GM23338 (cell line): Measurements from ENCODE around the gene GCM1.

Experiments
- EZH2 ChIP-seq: fragments of 200-600 bp; sonication (generic); IDR thresholded peaks from one replicate; pipeline ENCODE4 v1.8.0; 2017; ENCODE audit warnings: antibody characterized with exemption, mild to moderate bottlenecking, low read depth; ENCODE audit not compliant: unreplicated experiment
- POLR2AphosphoS5 ChIP-seq: IDR thresholded peaks from 2 replicates; pipeline ENCODE4 v1.6.1; 2016; ENCODE audit warnings: antibody characterized with exemption, low read depth
- TF ChIP-seq, protein P1 (sequence below), 2 experiments: fragments of 200-600 bp in 1 of 2; sonication (generic) in 1 of 2; conservative IDR thresholded peaks; 2 replicates each; pipeline versions ENCODE4 v1.5.1 to v1.6.1; 2016 to 2017; ENCODE audit warnings: antibody characterized with exemption in 2 of 2, low read depth in 2 of 2, mild to moderate bottlenecking in 2 of 2, moderate library complexity in 1 of 2

GRCh38 chr6:53178837-53179432 lies 30.3 kb upstream of the GCM1 start:
- TF ChIP-seq, protein P1, sequence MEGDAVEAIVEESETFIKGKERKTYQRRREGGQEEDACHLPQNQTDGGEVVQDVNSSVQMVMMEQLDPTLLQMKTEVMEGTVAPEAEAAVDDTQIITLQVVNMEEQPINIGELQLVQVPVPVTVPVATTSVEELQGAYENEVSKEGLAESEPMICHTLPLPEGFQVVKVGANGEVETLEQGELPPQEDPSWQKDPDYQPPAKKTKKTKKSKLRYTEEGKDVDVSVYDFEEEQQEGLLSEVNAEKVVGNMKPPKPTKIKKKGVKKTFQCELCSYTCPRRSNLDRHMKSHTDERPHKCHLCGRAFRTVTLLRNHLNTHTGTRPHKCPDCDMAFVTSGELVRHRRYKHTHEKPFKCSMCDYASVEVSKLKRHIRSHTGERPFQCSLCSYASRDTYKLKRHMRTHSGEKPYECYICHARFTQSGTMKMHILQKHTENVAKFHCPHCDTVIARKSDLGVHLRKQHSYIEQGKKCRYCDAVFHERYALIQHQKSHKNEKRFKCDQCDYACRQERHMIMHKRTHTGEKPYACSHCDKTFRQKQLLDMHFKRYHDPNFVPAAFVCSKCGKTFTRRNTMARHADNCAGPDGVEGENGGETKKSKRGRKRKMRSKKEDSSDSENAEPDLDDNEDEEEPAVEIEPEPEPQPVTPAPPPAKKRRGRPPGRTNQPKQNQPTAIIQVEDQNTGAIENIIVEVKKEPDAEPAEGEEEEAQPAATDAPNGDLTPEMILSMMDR (conservative IDR thresholded peaks at IDR 0.05; ENCODE audit: low read depth in 2 of 2) = peak; percentile 22 to 36
- TF ChIP-seq POLR2AphosphoS5 (no peak), EZH2 (no peak)
